ENCODE data around the gene PLXNA3. TPM values are rescaled to one million over a fixed set of nuclear protein-coding genes. Genes with fewer than 3 reads are reported as not detected.
"Not testable (repeated sequence)": the region's sequence is repeated elsewhere in the genome, so short reads cannot be mapped to it uniquely, and the experiment has no call there.

PLXNA3 gene
- total RNA-seq, 2 experiments from 2014 or later = 5.9 to 7.6 TPM

- H3K4me1 Mint-ChIP-seq (ENCODE audit: low read depth) = peaks cover 30% of the 10 kb centered on the region
- intact Hi-C loops (cut with micrococcal nuclease) = no loop called here
- H3K27me3 Mint-ChIP-seq (ENCODE audit: low read depth) = no peaks in the 10 kb centered on the region
- H3K36me3 Mint-ChIP-seq (ENCODE audit: low read depth) = peaks cover 7% of the 10 kb centered on the region
- no peak for DNase-seq
- CTCF ChIA-PET = no interaction called here
- no peak overlapping the region for H3K4me3 Mint-ChIP-seq
- no peak overlapping the region for H3K27ac Mint-ChIP-seq
- no peaks in the 10 kb centered on the region for H3K9me3 Mint-ChIP-seq
Measured at GRCh38 chrX:154488336-154489075, 30.4 kb downstream of the PLXNA3 start.

DNA sequence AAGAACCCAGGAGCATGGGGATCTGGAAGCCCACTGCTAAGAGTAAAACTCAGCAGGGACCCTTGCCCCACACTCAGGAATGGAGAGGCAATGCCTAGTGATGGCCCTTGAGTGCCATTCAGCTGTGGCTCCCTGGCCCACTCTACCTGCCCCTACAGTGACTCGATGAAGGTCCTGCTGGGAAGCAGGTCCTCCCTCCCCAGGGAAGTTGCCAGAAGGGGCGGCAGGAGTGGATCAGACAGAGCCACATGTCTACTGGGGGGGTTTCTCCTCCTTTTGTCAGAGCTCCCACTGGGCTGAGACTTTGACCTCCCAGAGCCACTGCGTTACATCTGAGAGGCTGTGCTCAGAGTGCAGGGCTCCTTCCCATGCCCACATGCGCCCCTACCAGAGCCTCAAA, 31.1 kb downstream of the PLXNA3 start:
- no peak overlapping the region for H3K27ac Mint-ChIP-seq
- intact Hi-C loops (cut with micrococcal nuclease) = no loop called here
- no peaks in the 10 kb centered on the region for H3K9me3 Mint-ChIP-seq
- no peak for DNase-seq
- peak overlapping the region; percentile 83 for H3K4me3 Mint-ChIP-seq
- CTCF ChIA-PET = interaction anchor here (1.5 to 2.3 kb wide), 2 partner anchors 90 to 115 kb away, joined by 6 to 8 read pairs; partner anchors contain the start of genes FLNA and RPL10
- peaks cover 4% of the 10 kb centered on the region for H3K36me3 Mint-ChIP-seq (ENCODE audit: low read depth)
- no peaks in the 10 kb centered on the region for H3K27me3 Mint-ChIP-seq (ENCODE audit: low read depth)
- peaks cover 28% of the 10 kb centered on the region for H3K4me1 Mint-ChIP-seq (ENCODE audit: low read depth)

DNA sequence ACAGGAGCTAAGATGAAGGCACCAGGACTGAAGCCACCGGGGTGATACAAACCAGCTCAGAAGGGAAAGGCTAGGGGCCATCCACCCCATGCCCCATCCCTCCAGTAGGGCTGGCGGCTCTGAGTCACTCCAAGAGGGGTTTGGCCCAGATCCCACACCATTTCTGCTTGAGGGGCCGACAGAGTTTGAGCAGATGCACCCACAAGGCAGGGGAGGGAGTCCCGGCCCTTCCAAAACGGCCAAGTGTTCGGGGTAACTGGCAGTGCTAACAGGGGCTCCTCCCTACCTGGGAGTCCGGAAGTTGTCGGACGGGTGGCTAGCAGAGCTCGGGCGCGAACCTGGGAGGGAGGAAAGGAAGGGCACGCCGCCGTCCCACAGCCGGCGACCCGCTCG, 31.9 kb downstream of the PLXNA3 start:
- no peaks in the 10 kb centered on the region for H3K27me3 Mint-ChIP-seq (ENCODE audit: low read depth)
- intact Hi-C loops (cut with micrococcal nuclease) = loop anchor here (1.0 to 2.0 kb wide), 6 partner anchors 11 to 119 kb away; partner anchors contain the start of genes ATP6AP1, FAM3A, GDI1 and LAGE3
- peak overlapping the region; percentile 83 for H3K4me3 Mint-ChIP-seq
- DNase-seq = peak; percentile 23
- peaks cover 23% of the 10 kb centered on the region for H3K4me1 Mint-ChIP-seq (ENCODE audit: low read depth)
- H3K9me3 Mint-ChIP-seq = no peaks in the 10 kb centered on the region
- H3K36me3 Mint-ChIP-seq (ENCODE audit: low read depth) = peaks cover 4% of the 10 kb centered on the region
- peak overlapping the region; percentile 88 for H3K27ac Mint-ChIP-seq
- CTCF ChIA-PET = interaction anchor here (0.7 to 2.3 kb wide), 6 partner anchors 36 to 354 kb away, joined by 3 to 8 read pairs (median 3); partner anchors contain the start of genes FLNA and RPL10

GRCh38 chrX:154490414-154491083, 32.5 kb downstream of the PLXNA3 start, which contains the start of gene SLC10A3:
Gene SLC10A3, minus strand, starts transcription at chrX:154490629. Its CDS starts 1,689 bp downstream, at chrX:154488940.
- H3K36me3 Mint-ChIP-seq (ENCODE audit: low read depth) = peaks cover 2% of the 10 kb centered on the region
- intact Hi-C loops (cut with micrococcal nuclease) = loop anchor here (1.0 to 2.0 kb wide), 6 partner anchors 11 to 119 kb away; partner anchors contain the start of genes ATP6AP1, FAM3A, GDI1 and LAGE3
- H3K27ac Mint-ChIP-seq = peak within 1 kb of the TSS; percentile 88
- peak; percentile 92 for DNase-seq
- no peaks in the 10 kb centered on the region for H3K9me3 Mint-ChIP-seq
- no peaks in the 10 kb centered on the region for H3K27me3 Mint-ChIP-seq (ENCODE audit: low read depth)
- CTCF ChIA-PET = interaction anchor here (0.7 to 2.3 kb wide), 5 partner anchors 35 to 355 kb away, joined by 3 to 8 read pairs (median 3); partner anchors contain the start of genes FLNA and RPL10
- peaks cover 20% of the 10 kb centered on the region for H3K4me1 Mint-ChIP-seq (ENCODE audit: low read depth)
- H3K4me3 Mint-ChIP-seq = peak within 1 kb of the TSS; percentile 86

- H3K27ac Mint-ChIP-seq = no peak overlapping the region
- peaks cover 6% of the 10 kb centered on the region for H3K4me1 Mint-ChIP-seq (ENCODE audit: low read depth)
- intact Hi-C loops (cut with micrococcal nuclease) = no loop called here
- no peak for DNase-seq
- H3K36me3 Mint-ChIP-seq (ENCODE audit: low read depth) = no peaks in the 10 kb centered on the region
- no peaks in the 10 kb centered on the region for H3K9me3 Mint-ChIP-seq
- H3K4me3 Mint-ChIP-seq = no peak overlapping the region
- H3K27me3 Mint-ChIP-seq (ENCODE audit: low read depth) = no peaks in the 10 kb centered on the region
- CTCF ChIA-PET = no interaction called here
Measured at GRCh38 chrX:154494715-154495114, 36.6 kb downstream of the PLXNA3 start.

DNA sequence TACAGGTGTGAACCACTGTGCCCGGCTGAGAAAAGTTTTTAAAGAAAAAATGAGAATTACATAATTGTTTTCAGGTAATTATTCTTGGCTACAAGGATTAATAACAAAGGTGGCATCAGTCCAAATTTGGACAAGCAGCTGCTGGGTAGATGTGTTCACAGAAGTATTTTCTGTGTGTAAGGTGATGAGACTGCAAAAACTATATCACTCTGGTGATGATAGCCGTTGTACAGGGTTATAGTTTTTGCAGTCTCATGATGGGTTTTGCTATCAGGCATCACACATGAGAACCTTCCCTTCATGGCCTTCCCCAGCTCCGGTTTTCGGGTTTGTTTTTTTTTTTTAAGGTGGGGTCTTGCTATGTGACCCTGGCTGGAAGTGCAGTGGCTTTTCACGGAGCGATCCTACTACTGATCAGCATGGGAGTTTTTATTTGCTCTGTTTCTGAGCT, 37.4 kb downstream of the PLXNA3 start:
- no peaks in the 10 kb centered on the region for H3K9me3 Mint-ChIP-seq
- intact Hi-C loops (cut with micrococcal nuclease) = no loop called here
- peaks cover 5% of the 10 kb centered on the region for H3K4me1 Mint-ChIP-seq (ENCODE audit: low read depth)
- H3K36me3 Mint-ChIP-seq (ENCODE audit: low read depth) = no peaks in the 10 kb centered on the region
- H3K4me3 Mint-ChIP-seq = no peak overlapping the region
- DNase-seq = no peak
- CTCF ChIA-PET = interaction anchor here (0.6 kb wide), 1 partner anchor 18 kb away, joined by 3 read pairs; no protein-coding TSS in a partner anchor
- no peaks in the 10 kb centered on the region for H3K27me3 Mint-ChIP-seq (ENCODE audit: low read depth)
- H3K27ac Mint-ChIP-seq = no peak overlapping the region

DNA sequence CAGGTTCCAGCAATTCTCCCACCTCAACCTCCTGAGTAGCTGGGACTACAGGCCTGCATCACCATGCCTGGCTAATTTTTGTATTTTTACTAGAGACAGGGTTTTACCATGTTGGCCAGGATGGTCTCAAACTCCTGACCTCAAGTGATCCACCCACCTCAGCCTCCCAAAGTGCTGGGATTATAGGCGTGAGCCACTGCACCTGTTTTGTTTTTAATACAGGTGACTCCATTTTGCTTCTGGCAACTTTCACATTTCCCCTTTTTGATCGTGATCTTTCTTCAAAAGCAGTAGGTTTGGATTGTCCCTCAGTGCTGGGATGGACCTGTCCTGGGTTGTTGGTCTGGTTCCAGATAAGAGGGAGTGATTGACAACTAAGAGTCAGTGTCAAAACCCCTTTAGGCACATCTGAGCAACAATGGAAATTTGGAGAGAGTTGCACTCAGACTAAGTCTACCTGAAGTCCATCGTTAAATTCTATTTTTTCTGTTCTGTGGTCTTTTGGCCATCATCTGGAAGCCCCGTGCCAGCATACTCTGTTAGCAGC, 38.6 kb downstream of the PLXNA3 start:
- CTCF ChIA-PET; DNase-seq; H3K9me3 Mint-ChIP-seq; intact Hi-C loops (cut with micrococcal nuclease); H3K4me3 Mint-ChIP-seq; H3K27me3 Mint-ChIP-seq (ENCODE audit: low read depth); H3K36me3 Mint-ChIP-seq (ENCODE audit: low read depth); H3K4me1 Mint-ChIP-seq (ENCODE audit: low read depth); H3K27ac Mint-ChIP-seq: not testable (repeated sequence)

- DNase-seq; H3K4me1 Mint-ChIP-seq (ENCODE audit: low read depth); H3K27ac Mint-ChIP-seq; H3K36me3 Mint-ChIP-seq (ENCODE audit: low read depth); intact Hi-C loops (cut with micrococcal nuclease); H3K9me3 Mint-ChIP-seq; H3K27me3 Mint-ChIP-seq (ENCODE audit: low read depth); CTCF ChIA-PET; H3K4me3 Mint-ChIP-seq: not testable (repeated sequence)
Measured at GRCh38 chrX:154501423-154501822, 43.3 kb downstream of the PLXNA3 start.

GRCh38 chrX:154502098-154502497, 44.0 kb downstream of the PLXNA3 start:
- Mint-ChIP-seq H3K27me3 (ENCODE audit: low read depth) (no peaks in the 10 kb centered on the region), H3K27ac (no peak overlapping the region), H3K36me3 (ENCODE audit: low read depth) (peaks cover 1% of the 10 kb centered on the region), H3K9me3 (no peaks in the 10 kb centered on the region), H3K4me3 (no peak overlapping the region), H3K4me1 (ENCODE audit: low read depth) (no peaks in the 10 kb centered on the region)
- intact Hi-C loops (cut with micrococcal nuclease) = no loop called here
- DNase-seq = no peak
- CTCF ChIA-PET = interaction anchor here (0.6 kb wide), 2 partner anchors 25 to 43 kb away, joined by 3 to 5 read pairs; no protein-coding TSS in a partner anchor

DNA sequence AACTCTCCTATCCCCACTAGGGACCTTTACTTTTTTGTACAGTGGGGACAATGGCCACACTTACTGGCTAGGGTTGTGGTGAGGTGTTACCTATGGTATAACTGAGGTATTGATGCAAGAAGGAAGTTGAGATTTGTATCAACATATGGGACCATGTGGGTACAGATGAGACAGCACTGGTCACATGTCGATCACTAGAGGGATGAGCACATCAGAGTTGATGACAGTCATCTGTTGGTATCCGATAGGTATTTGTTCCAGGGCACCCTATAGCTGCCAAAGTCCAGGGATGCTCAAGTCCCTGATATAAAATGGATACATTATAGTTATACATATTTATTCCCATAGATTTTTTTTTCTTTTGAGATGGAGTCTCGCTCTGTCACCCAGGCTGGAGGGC, 44.9 kb downstream of the PLXNA3 start:
- intact Hi-C loops (cut with micrococcal nuclease) = no loop called here
- H3K27me3 Mint-ChIP-seq (ENCODE audit: low read depth) = no peaks in the 10 kb centered on the region
- no peak overlapping the region for H3K27ac Mint-ChIP-seq
- H3K4me1 Mint-ChIP-seq (ENCODE audit: low read depth) = no peaks in the 10 kb centered on the region
- CTCF ChIA-PET = no interaction called here
- no peaks in the 10 kb centered on the region for H3K9me3 Mint-ChIP-seq
- no peak overlapping the region for H3K4me3 Mint-ChIP-seq
- DNase-seq = no peak
- peaks cover 1% of the 10 kb centered on the region for H3K36me3 Mint-ChIP-seq (ENCODE audit: low read depth)

GRCh38 chrX:154505734-154506133, 47.7 kb downstream of the PLXNA3 start:
- no peak for DNase-seq
- intact Hi-C loops (cut with micrococcal nuclease) = no loop called here
- no peaks in the 10 kb centered on the region for H3K9me3 Mint-ChIP-seq
- CTCF ChIA-PET = no interaction called here
- no peaks in the 10 kb centered on the region for H3K4me1 Mint-ChIP-seq (ENCODE audit: low read depth)
- H3K27ac Mint-ChIP-seq = no peak overlapping the region
- no peak overlapping the region for H3K4me3 Mint-ChIP-seq
- no peaks in the 10 kb centered on the region for H3K27me3 Mint-ChIP-seq (ENCODE audit: low read depth)
- peaks cover 10% of the 10 kb centered on the region for H3K36me3 Mint-ChIP-seq (ENCODE audit: low read depth)
